Measurements from ENCODE around the gene CTNNA2.

CTNNA2 gene

DNA sequence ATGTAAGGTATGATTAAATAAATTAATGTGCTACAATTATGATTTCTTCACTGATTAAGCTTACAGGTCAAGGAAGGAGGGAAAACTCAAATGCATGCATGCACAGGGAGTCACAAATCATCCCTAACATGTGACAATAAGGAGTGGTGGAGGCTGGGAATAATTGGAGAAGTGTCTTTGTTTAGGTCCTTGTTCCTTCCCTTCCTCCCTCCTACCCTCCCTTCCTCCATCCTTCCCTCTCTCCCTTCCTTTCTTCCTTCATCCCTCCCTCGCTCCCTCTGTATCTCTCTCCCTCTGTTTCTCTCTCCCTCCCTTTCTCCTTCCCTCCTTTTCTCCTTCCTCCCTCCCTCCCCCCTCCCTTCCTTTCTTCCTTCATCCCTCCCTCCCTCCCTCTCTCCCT is 337.1 kb downstream of the CTNNA2 start:
- Histone ChIP-seq H3K4me2 (ENCODE audit: low read length, poor library complexity, severe bottlenecking) (no peak overlapping the region), H3K4me1 (ENCODE audit: control insufficient read depth, insufficient read depth, low read depth, low read length) (no peaks in the 10 kb centered on the region), H3K79me1 (replicated peaks; ENCODE audit: low read length, poor library complexity, severe bottlenecking) (no peaks in the 10 kb centered on the region), H3K9ac (ENCODE audit: low read length) (no peak overlapping the region), H3K18ac (ENCODE audit: low read depth in 1 of 2, low read length in 2 of 2) (no peak overlapping the region), H3K4me3 (ENCODE audit: insufficient read depth in 1 of 2, low read depth in 1 of 2, low read length in 2 of 2) (no peak overlapping the region), H3K23ac (ENCODE audit: low read length in 2 of 2) (no peak overlapping the region), H2AFZ (ENCODE audit: low read depth, low read length) (no peak overlapping the region), H4K91ac (ENCODE audit: low read length) (no peak overlapping the region), H3K27ac (ENCODE audit: low read length, poor library complexity, severe bottlenecking) (no peak overlapping the region), H3K14ac (ENCODE audit: low read length in 2 of 2) (no peak overlapping the region), H3K4ac (ENCODE audit: low read depth in 1 of 2, low read length in 2 of 2) (no peak overlapping the region), H2BK5ac (ENCODE audit: low read depth, low read length, poor library complexity, severe bottlenecking) (no peak overlapping the region), H3K36me3 (ENCODE audit: control insufficient read depth in 1 of 2, insufficient read depth in 2 of 2, low read depth in 1 of 2, low read length in 2 of 2) (no peaks in the 10 kb centered on the region), H3K27me3 (ENCODE audit: control insufficient read depth in 1 of 2, insufficient read depth in 1 of 2, low read length in 2 of 2) (no peaks in the 10 kb centered on the region), H2BK15ac (ENCODE audit: low read depth, poor library complexity, severe bottlenecking) (no peak overlapping the region), H2BK12ac (ENCODE audit: low read length in 2 of 2) (no peak overlapping the region), H4K8ac (ENCODE audit: low read length) (no peak overlapping the region), H3K9me3 (ENCODE audit: control insufficient read depth, low read length) (no peaks in the 10 kb centered on the region), H2BK120ac (ENCODE audit: low read depth, low read length) (no peak overlapping the region), H2AK5ac (ENCODE audit: low read length, severe bottlenecking) (no peak overlapping the region)
- WGBS: 67% methylated on average over 1 of the region's 1 CpG
- no peak for DNase-seq

GRCh38 chr2:79850912-79851311 is 338.1 kb downstream of the CTNNA2 start:
- no peak overlapping the region for H2BK12ac ChIP-seq (ENCODE audit: low read length in 2 of 2)
- H4K91ac ChIP-seq (ENCODE audit: low read length): no peak overlapping the region
- no peak overlapping the region for H2AK5ac ChIP-seq (ENCODE audit: low read length, severe bottlenecking)
- DNase-seq: no peak
- no peaks in the 10 kb centered on the region for H3K4me1 ChIP-seq (ENCODE audit: control insufficient read depth, insufficient read depth, low read depth, low read length)
- no peak overlapping the region for H2BK15ac ChIP-seq (ENCODE audit: low read depth, poor library complexity, severe bottlenecking)
- H3K79me1 ChIP-seq (replicated peaks; ENCODE audit: low read length, poor library complexity, severe bottlenecking): no peaks in the 10 kb centered on the region
- H3K27me3 ChIP-seq (ENCODE audit: control insufficient read depth in 1 of 2, insufficient read depth in 1 of 2, low read length in 2 of 2): no peaks in the 10 kb centered on the region
- H3K9ac ChIP-seq (ENCODE audit: low read length): no peak overlapping the region
- no peaks in the 10 kb centered on the region for H3K36me3 ChIP-seq (ENCODE audit: control insufficient read depth in 1 of 2, insufficient read depth in 2 of 2, low read depth in 1 of 2, low read length in 2 of 2)
- H4K8ac ChIP-seq (ENCODE audit: low read length): no peak overlapping the region
- H3K4me3 ChIP-seq (ENCODE audit: insufficient read depth in 1 of 2, low read depth in 1 of 2, low read length in 2 of 2): no peak overlapping the region
- no peak overlapping the region for H2BK120ac ChIP-seq (ENCODE audit: low read depth, low read length)
- H2AFZ ChIP-seq (ENCODE audit: low read depth, low read length): no peak overlapping the region
- H3K27ac ChIP-seq (ENCODE audit: low read length, poor library complexity, severe bottlenecking): no peak overlapping the region
- H3K14ac ChIP-seq (ENCODE audit: low read length in 2 of 2): no peak overlapping the region
- no peak overlapping the region for H3K18ac ChIP-seq (ENCODE audit: low read depth in 1 of 2, low read length in 2 of 2)
- no peak overlapping the region for H3K4ac ChIP-seq (ENCODE audit: low read depth in 1 of 2, low read length in 2 of 2)
- H2BK5ac ChIP-seq (ENCODE audit: low read depth, low read length, poor library complexity, severe bottlenecking): no peak overlapping the region
- no peak overlapping the region for H3K23ac ChIP-seq (ENCODE audit: low read length in 2 of 2)
- H3K4me2 ChIP-seq (ENCODE audit: low read length, poor library complexity, severe bottlenecking): no peak overlapping the region
- H3K9me3 ChIP-seq (ENCODE audit: control insufficient read depth, low read length): no peaks in the 10 kb centered on the region

GRCh38 chr2:79855264-79856006 is 342.6 kb downstream of the CTNNA2 start:
- Histone ChIP-seq H2BK5ac (ENCODE audit: low read depth, low read length, poor library complexity, severe bottlenecking) (no peak overlapping the region), H3K4me3 (ENCODE audit: insufficient read depth in 1 of 2, low read depth in 1 of 2, low read length in 2 of 2) (no peak overlapping the region), H3K27ac (ENCODE audit: low read length, poor library complexity, severe bottlenecking) (no peak overlapping the region), H4K91ac (ENCODE audit: low read length) (no peak overlapping the region), H3K4me1 (ENCODE audit: control insufficient read depth, insufficient read depth, low read depth, low read length) (no peaks in the 10 kb centered on the region), H3K27me3 (ENCODE audit: control insufficient read depth in 1 of 2, insufficient read depth in 1 of 2, low read length in 2 of 2) (no peaks in the 10 kb centered on the region), H3K79me1 (replicated peaks; ENCODE audit: low read length, poor library complexity, severe bottlenecking) (no peaks in the 10 kb centered on the region), H2BK12ac (ENCODE audit: low read length in 2 of 2) (no peak overlapping the region), H4K8ac (ENCODE audit: low read length) (no peak overlapping the region), H3K4ac (ENCODE audit: low read depth in 1 of 2, low read length in 2 of 2) (no peak overlapping the region), H3K9ac (ENCODE audit: low read length) (no peak overlapping the region), H3K23ac (ENCODE audit: low read length in 2 of 2) (no peak overlapping the region), H2AK5ac (ENCODE audit: low read length, severe bottlenecking) (no peak overlapping the region), H3K36me3 (ENCODE audit: control insufficient read depth in 1 of 2, insufficient read depth in 2 of 2, low read depth in 1 of 2, low read length in 2 of 2) (no peaks in the 10 kb centered on the region), H3K14ac (ENCODE audit: low read length in 2 of 2) (no peak overlapping the region), H3K4me2 (ENCODE audit: low read length, poor library complexity, severe bottlenecking) (no peak overlapping the region), H3K18ac (ENCODE audit: low read depth in 1 of 2, low read length in 2 of 2) (no peak overlapping the region), H3K9me3 (ENCODE audit: control insufficient read depth, low read length) (no peaks in the 10 kb centered on the region), H2BK120ac (ENCODE audit: low read depth, low read length) (no peak overlapping the region), H2AFZ (ENCODE audit: low read depth, low read length) (no peak overlapping the region), H2BK15ac (ENCODE audit: low read depth, poor library complexity, severe bottlenecking) (no peak overlapping the region)
- 69% methylated on average over 9 of the region's 10 CpGs for WGBS
- DNase-seq: peak; percentile 2

DNA sequence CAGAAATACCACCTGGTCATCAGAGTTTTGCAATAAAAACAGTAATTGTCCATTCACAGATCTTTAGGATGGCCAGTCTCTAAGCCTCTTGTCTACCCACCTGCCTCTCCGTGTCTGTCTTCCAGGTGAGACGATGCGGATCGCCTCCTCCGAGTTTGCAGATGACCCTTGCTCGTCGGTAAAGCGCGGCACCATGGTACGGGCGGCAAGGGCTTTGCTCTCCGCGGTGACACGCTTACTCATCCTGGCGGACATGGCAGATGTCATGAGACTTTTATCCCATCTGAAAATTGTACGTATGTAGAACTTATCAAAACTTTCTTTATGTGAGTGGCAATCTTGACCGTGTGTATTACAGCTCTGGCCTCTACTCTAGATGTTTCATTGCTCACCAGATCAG is 345.0 kb downstream of the CTNNA2 start:
- H2BK15ac ChIP-seq (ENCODE audit: low read depth, poor library complexity, severe bottlenecking): no peak overlapping the region
- H3K4me3 ChIP-seq (ENCODE audit: insufficient read depth in 1 of 2, low read depth in 1 of 2, low read length in 2 of 2): no peak overlapping the region
- no peak overlapping the region for H3K14ac ChIP-seq (ENCODE audit: low read length in 2 of 2)
- no peak overlapping the region for H3K27ac ChIP-seq (ENCODE audit: low read length, poor library complexity, severe bottlenecking)
- H3K79me1 ChIP-seq (replicated peaks; ENCODE audit: low read length, poor library complexity, severe bottlenecking): no peaks in the 10 kb centered on the region
- no peaks in the 10 kb centered on the region for H3K4me1 ChIP-seq (ENCODE audit: control insufficient read depth, insufficient read depth, low read depth, low read length)
- no peak overlapping the region for H3K4ac ChIP-seq (ENCODE audit: low read depth in 1 of 2, low read length in 2 of 2)
- H3K9me3 ChIP-seq (ENCODE audit: control insufficient read depth, low read length): no peaks in the 10 kb centered on the region
- H3K23ac ChIP-seq (ENCODE audit: low read length in 2 of 2): no peak overlapping the region
- no peak overlapping the region for H4K91ac ChIP-seq (ENCODE audit: low read length)
- no peak for DNase-seq
- no peak overlapping the region for H3K9ac ChIP-seq (ENCODE audit: low read length)
- H4K8ac ChIP-seq (ENCODE audit: low read length): no peak overlapping the region
- no peak overlapping the region for H3K18ac ChIP-seq (ENCODE audit: low read depth in 1 of 2, low read length in 2 of 2)
- no peak overlapping the region for H2AFZ ChIP-seq (ENCODE audit: low read depth, low read length)
- no peak overlapping the region for H2BK5ac ChIP-seq (ENCODE audit: low read depth, low read length, poor library complexity, severe bottlenecking)
- no peak overlapping the region for H2AK5ac ChIP-seq (ENCODE audit: low read length, severe bottlenecking)
- no peak overlapping the region for H2BK12ac ChIP-seq (ENCODE audit: low read length in 2 of 2)
- no peak overlapping the region for H2BK120ac ChIP-seq (ENCODE audit: low read depth, low read length)
- H3K4me2 ChIP-seq (ENCODE audit: low read length, poor library complexity, severe bottlenecking): no peak overlapping the region
- no peaks in the 10 kb centered on the region for H3K36me3 ChIP-seq (ENCODE audit: control insufficient read depth in 1 of 2, insufficient read depth in 2 of 2, low read depth in 1 of 2, low read length in 2 of 2)
- no peaks in the 10 kb centered on the region for H3K27me3 ChIP-seq (ENCODE audit: control insufficient read depth in 1 of 2, insufficient read depth in 1 of 2, low read length in 2 of 2)
- 94% methylated on average over 15 of the region's 17 CpGs for WGBS
